Ovary (tissue), 9 donors: ENCODE results near the gene ST7. TPM values are rescaled to one million over a fixed set of nuclear protein-coding genes. Genes with fewer than 3 reads are reported as not detected.

Source experiments
- DNase-seq, 5 donors: peaks; one replicate each; pipeline ENCODE4 v3.0.0-alpha.2; 2019 to 2020
- H3K27ac ChIP-seq, 2 donors: fragments of 200-600 bp; one replicate each; pipeline versions ENCODE4 v1.5.1 to v1.8.0; 2019 to 2022
- H3K27me3 ChIP-seq: fragments of 200-600 bp; one replicate; pipeline ENCODE4 v1.8.0; 2022
- H3K36me3 ChIP-seq: fragments of 200-600 bp; sonication (generic); one replicate; pipeline ENCODE4 v1.5.1; 2019
- H3K4me1 ChIP-seq: one replicate; pipeline ENCODE4 v1.8.1; 2013; ENCODE audit warnings: mild to moderate bottlenecking, moderate library complexity; ENCODE audit not compliant: insufficient read depth
- H3K4me3 ChIP-seq: fragments of 200-600 bp; sonication (generic); one replicate; pipeline ENCODE4 v1.5.1; 2017
- H3K9me3 ChIP-seq, 2 donors: fragments of 200-600 bp in 1 of 2; sonication (generic) in 1 of 2; one replicate each; pipeline versions ENCODE4 v1.5.1 to v1.8.1; 2013 to 2019; ENCODE audit warnings: mild to moderate bottlenecking in 1 of 2, moderate library complexity in 1 of 2
- EP300 ChIP-seq: sonication (generic); formaldehyde crosslinking; IDR thresholded peaks from one replicate; pipeline ENCODE4 v1.6.1; 2017; ENCODE audit warnings: antibody characterized with exemption
- POLR2A ChIP-seq: fragments of 450-650 bp; IDR thresholded peaks from one replicate; pipeline ENCODE4 v1.6.1; 2017; ENCODE audit warnings: antibody characterized with exemption, mild to moderate bottlenecking, moderate library complexity
- WGBS, 3 donors: extraction: QIAGEN DNeasy Blood & Tissue Kit in 1 of 3; methylation state at CpG; one replicate each; pipeline versions ENCODE4 v1.1.5 to v1.1.7; 2013 to 2017; 5-methylcytosine and 5-hydroxymethylcytosine counted together
- intact Hi-C, 4 donors: fragments of 100-400 bp; cut with DNase I; formaldehyde crosslinking; loops; one replicate each; pipeline versions ENCODE4 v1.11.0 to v1.15.1; 2022 to 2023
- polyA plus RNA-seq, 2 donors: library from polyadenylated mRNA; stranded (reverse); fragments of 200-250 nt in 1 of 2; fragments of 350-450 nt in 1 of 2; fragmentation: Illumina TruSeq in 1 of 2; extraction: RNeasy Lipid Tissue Mini Kit (QIAGEN cat#74804) in 1 of 2; gene quantifications; one replicate each; pipeline ENCODE4 v1.2.3, GENCODE V29; 2013 to 2014
- total RNA-seq, 7 donors: library from RNA; depleted of rRNA in 2 of 7; stranded (reverse); fragments of >200 nt in 2 of 7; fragmentation: NEBNext Ultra II Directional in 3 of 7; extraction: Animal tissue kit (Norgen Biotek cat#: 25700) in 3 of 7; gene quantifications; one replicate each; pipeline versions ENCODE4 v1.1.0 to v1.2.4, GENCODE V29; 2016 to 2023
- TF ChIP-seq, protein P1 (sequence below), 3 donors: fragments of 450-650 bp in 2 of 3; fragments of 200-600 bp in 1 of 3; IDR thresholded peaks; one replicate each; pipeline versions ENCODE4 v1.5.1 to v1.8.0; 2016 to 2022; ENCODE audit warnings: antibody characterized with exemption in 3 of 3, mild to moderate bottlenecking in 1 of 3
- donor health status: DM: no; HTN: no; CAD: no; lungs with moderate emphysema.
- donor health status: DM: no; HTN: no; CAD: no.
- donor health status: Bipolar disorder and iron deficiency.
- donor health status: DM: yes; HTN: yes; CAD: no.
- donor health status: DM: no; HTN: no; CAD: no.
- donor health status: DM: yes; HTN: yes; CAD: no.

ST7 gene
- total and polyA plus RNA-seq, 9 donors = 14.1 to 37.7 (median 18.8) TPM

DNA sequence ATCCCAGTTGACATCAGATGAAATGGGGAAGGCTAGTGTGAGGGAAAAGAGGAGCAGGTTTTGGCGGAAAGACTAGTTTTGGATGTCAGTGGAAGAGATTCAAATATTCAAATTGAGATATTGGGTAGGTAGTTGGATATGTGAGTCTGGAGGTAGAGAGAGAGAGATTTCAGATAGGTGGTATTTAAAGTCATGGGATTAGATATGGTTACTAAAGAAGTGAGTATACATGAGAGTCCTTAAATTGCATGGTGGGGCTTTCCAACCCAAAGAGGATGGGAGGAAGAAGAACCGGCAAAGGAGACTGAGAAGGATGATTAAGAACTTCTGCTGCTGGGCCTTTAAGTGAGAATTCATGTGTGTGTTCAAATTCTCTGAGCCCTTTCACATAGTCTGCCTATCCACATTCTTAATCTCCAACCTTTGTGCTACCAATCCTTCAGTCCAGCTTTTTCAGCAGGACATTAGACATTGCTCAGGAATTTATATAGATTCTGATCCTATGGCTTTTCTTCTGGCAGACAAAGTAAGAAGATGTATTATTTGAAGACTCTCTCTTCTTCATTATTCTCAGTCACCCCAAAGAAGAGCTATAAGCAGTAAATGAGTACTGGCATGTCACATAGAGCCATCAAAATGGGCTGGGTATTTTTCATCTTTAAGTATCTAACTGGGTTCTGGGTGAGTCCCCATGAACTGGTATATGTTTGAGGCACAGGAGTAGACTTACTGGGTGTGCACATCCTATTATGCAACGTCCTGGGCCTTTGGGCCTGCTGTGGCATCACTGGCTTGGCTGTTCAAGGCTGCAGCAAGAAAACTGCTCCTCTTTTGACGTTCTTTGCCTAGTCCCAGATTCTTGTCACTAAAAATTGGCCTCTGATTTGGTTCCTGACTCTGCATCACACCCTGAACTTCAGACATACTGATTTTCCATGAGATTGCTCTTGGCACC, 33.6 kb downstream of the ST7 start:
- TF ChIP-seq EP300 (no peak), POLR2A (no peak)
- TF ChIP-seq, protein P1, sequence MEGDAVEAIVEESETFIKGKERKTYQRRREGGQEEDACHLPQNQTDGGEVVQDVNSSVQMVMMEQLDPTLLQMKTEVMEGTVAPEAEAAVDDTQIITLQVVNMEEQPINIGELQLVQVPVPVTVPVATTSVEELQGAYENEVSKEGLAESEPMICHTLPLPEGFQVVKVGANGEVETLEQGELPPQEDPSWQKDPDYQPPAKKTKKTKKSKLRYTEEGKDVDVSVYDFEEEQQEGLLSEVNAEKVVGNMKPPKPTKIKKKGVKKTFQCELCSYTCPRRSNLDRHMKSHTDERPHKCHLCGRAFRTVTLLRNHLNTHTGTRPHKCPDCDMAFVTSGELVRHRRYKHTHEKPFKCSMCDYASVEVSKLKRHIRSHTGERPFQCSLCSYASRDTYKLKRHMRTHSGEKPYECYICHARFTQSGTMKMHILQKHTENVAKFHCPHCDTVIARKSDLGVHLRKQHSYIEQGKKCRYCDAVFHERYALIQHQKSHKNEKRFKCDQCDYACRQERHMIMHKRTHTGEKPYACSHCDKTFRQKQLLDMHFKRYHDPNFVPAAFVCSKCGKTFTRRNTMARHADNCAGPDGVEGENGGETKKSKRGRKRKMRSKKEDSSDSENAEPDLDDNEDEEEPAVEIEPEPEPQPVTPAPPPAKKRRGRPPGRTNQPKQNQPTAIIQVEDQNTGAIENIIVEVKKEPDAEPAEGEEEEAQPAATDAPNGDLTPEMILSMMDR (IDR thresholded peaks at IDR 0.05) = no peak
- 78 to 86% (median 82%) methylated on average over 4 of the region's 4 CpGs for WGBS, 3 donors
- no peaks in the 10 kb centered on the region for H3K27me3 ChIP-seq
- H3K36me3 ChIP-seq = no peaks in the 10 kb centered on the region
- H3K9me3 ChIP-seq = no peaks in the 10 kb centered on the region
- H3K4me1 ChIP-seq = no peaks in the 10 kb centered on the region
- no peak for DNase-seq
- H3K27ac ChIP-seq = no peak overlapping the region
- intact Hi-C loops = loop anchor here in 3 of 4 donors (5.0 to 10.0 kb wide), 4 partner anchors 52 to 135 kb away; no protein-coding TSS in a partner anchor
- H3K4me3 ChIP-seq = no peak overlapping the region

DNA sequence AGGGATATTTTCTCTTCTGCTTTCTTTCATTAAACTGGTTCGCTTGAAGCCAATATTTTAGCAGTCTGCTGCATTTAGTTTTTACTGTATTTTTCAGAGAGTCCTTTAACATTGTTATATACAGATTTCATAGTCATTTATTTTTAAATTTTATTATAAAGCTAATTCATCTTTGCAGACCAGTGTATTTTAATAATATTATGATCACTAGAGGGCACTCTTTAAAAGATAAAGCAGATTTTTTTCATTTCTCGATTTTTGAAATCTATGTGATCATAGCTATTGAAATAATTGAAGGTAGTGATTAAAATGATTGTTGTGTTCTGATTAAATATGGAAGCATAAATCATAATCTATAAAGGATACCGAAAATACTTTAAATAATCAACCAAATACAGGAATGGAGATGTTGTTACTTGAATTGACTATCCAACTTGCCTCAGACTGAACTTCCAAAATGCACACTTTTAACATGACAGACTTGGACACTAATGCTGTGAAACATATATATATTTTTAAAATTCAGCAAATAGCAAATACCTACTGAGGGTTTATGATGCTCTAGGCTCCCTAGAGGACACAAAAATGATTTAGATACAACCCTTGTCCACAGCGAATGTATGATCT, 35.2 kb downstream of the ST7 start:
- no peaks in the 10 kb centered on the region for H3K36me3 ChIP-seq
- no peaks in the 10 kb centered on the region for H3K9me3 ChIP-seq
- H3K4me3 ChIP-seq = no peak overlapping the region
- WGBS, 3 donors = 50 to 54% (median 54%) methylated on average over 4 of the region's 4 CpGs
- no peak for DNase-seq
- intact Hi-C loops = loop anchor here in 3 of 4 donors (5.0 to 10.0 kb wide), 4 partner anchors 54 to 134 kb away; no protein-coding TSS in a partner anchor
- no peaks in the 10 kb centered on the region for H3K4me1 ChIP-seq
- H3K27ac ChIP-seq = no peak overlapping the region
- TF ChIP-seq POLR2A (no peak), EP300 (no peak)
- TF ChIP-seq, protein P1 (IDR thresholded peaks at IDR 0.05) = no peak
- no peaks in the 10 kb centered on the region for H3K27me3 ChIP-seq

DNA sequence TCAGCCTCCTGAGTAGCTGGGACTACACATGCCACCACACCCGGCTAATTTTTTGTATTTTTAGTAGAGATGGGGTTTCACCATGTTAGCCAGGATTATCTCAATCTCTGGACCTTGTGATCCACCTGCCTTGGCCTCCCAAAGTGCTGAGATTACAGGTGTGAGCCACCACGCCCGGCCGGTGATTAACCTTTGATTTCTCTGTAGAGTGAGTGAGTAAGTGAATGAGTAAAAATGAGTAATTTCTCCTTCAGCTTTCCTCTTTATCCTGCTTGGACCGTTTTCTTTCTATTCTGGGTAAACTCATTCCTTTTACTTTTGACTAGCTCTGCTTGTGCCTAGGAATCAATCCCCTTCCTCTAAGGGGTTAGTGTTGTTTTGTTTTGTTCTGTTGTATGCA, 36.8 kb downstream of the ST7 start:
- H3K27ac ChIP-seq = no peak overlapping the region
- H3K27me3 ChIP-seq = no peaks in the 10 kb centered on the region
- 84 to 88% (median 88%) methylated on average over 5 of the region's 5 CpGs for WGBS, 3 donors
- intact Hi-C loops = no loop called here
- no peak for DNase-seq
- TF ChIP-seq EP300 (no peak), POLR2A (no peak)
- TF ChIP-seq, protein P1 (IDR thresholded peaks at IDR 0.05) = no peak
- no peak overlapping the region for H3K4me3 ChIP-seq
- H3K9me3 ChIP-seq = no peaks in the 10 kb centered on the region
- H3K36me3 ChIP-seq = no peaks in the 10 kb centered on the region
- no peaks in the 10 kb centered on the region for H3K4me1 ChIP-seq

DNA sequence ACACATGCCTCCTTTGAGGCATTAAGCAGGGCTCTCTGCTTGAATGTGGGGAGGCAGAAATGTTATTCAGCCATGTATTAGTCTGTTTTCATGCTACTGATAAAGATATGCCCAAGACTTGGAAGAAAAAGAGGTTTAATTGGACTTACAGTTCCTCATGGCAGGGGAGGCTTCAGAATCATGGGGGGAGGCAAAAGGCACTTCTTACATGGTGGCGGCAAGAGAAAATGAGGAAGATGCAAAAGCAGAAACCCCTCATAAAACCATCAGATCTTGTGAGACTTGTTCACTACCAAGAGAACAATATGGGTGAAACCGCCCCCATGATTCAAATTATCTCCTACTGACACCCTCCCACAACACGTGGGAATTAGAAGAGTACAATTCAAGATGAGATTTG, 37.9 kb downstream of the ST7 start:
- TF ChIP-seq, protein P1 (IDR thresholded peaks at IDR 0.05) = no peak
- TF ChIP-seq EP300 = no peak

More for the DNA sequence above, 37.9 kb downstream of the ST7 start:
- intact Hi-C loops = no loop called here
- Histone ChIP-seq H3K4me1 (no peaks in the 10 kb centered on the region), H3K4me3 (no peak overlapping the region), H3K27me3 (no peaks in the 10 kb centered on the region), H3K9me3 (no peaks in the 10 kb centered on the region), H3K36me3 (no peaks in the 10 kb centered on the region), H3K27ac (no peak overlapping the region)
- no peak for DNase-seq
- WGBS, 3 donors = 77 to 95% (median 94%) methylated on average over 3 of the region's 3 CpGs
